KMS-11 (cell line): ENCODE data around the gene CCDC9B.

Experiments used
- H2AFZ ChIP-seq: fragments of 200-600 bp; sonication (generic); 2 replicates; pipeline ENCODE4 v1.6.1; 2016; ENCODE audit warnings: antibody characterized with exemption, mixed run types, low read depth
- H3K27ac ChIP-seq: fragments of 200-600 bp; sonication (generic); 2 replicates; pipeline ENCODE4 v1.6.1; 2016; ENCODE audit warnings: mild to moderate bottlenecking, mixed run types
- H3K27me3 ChIP-seq: fragments of 200-600 bp; sonication (generic); 2 replicates; pipeline ENCODE4 v1.6.1; 2017; ENCODE audit warnings: mild to moderate bottlenecking, low read depth, mixed run types, moderate library complexity; ENCODE audit not compliant: insufficient read depth
- H3K36me3 ChIP-seq: fragments of 200-600 bp; sonication (generic); 2 replicates; pipeline ENCODE4 v1.6.1; 2017; ENCODE audit warnings: mild to moderate bottlenecking, mixed run types; ENCODE audit not compliant: insufficient read depth
- H3K4me1 ChIP-seq: fragments of 200-600 bp; sonication (generic); 2 replicates; pipeline ENCODE4 v1.6.1; 2016; ENCODE audit warnings: mild to moderate bottlenecking, low read depth, mixed run types; ENCODE audit not compliant: poor library complexity, severe bottlenecking
- H3K4me2 ChIP-seq: fragments of 200-600 bp; sonication (generic); 2 replicates; pipeline ENCODE4 v1.7.0; 2016; ENCODE audit warnings: mild to moderate bottlenecking, mixed run types
- H3K4me3 ChIP-seq: fragments of 200-600 bp; sonication (generic); IDR thresholded peaks from 2 replicates; pipeline ENCODE4 v1.6.1; 2017; ENCODE audit warnings: low read depth, low read length, mixed read lengths; ENCODE audit not compliant: insufficient read depth
- H3K79me2 ChIP-seq: fragments of 200-600 bp; sonication (generic); 2 replicates; pipeline ENCODE4 v1.6.1; 2016; ENCODE audit warnings: low read depth, mixed run types; ENCODE audit not compliant: insufficient read depth
- H3K9ac ChIP-seq: fragments of 200-600 bp; sonication (generic); 2 replicates; pipeline ENCODE4 v1.6.1; 2016; ENCODE audit warnings: mild to moderate bottlenecking, mixed run types
- H4K20me1 ChIP-seq: fragments of 200-600 bp; sonication (generic); 2 replicates; pipeline ENCODE4 v1.6.1; 2016; ENCODE audit warnings: mild to moderate bottlenecking, mixed run types; ENCODE audit not compliant: insufficient read depth
- CTCF ChIP-seq: fragments of 200-600 bp; sonication (generic); conservative IDR thresholded peaks from 2 replicates; pipeline ENCODE4 v1.6.1; 2017; ENCODE audit warnings: low read depth, mild to moderate bottlenecking, antibody characterized with exemption, low read length, moderate library complexity, mixed read lengths

Gene CCDC9B

GRCh38 chr15:40305281-40305680 lies 35.5 kb downstream of the CCDC9B start:
- no peak overlapping the region for H3K4me3 ChIP-seq
- no peaks in the 10 kb centered on the region for H3K27me3 ChIP-seq
- H3K9ac ChIP-seq = no peak overlapping the region
- H4K20me1 ChIP-seq = no peaks in the 10 kb centered on the region
- H3K79me2 ChIP-seq = no peaks in the 10 kb centered on the region
- H3K4me2 ChIP-seq = no peak overlapping the region
- H2AFZ ChIP-seq = no peak overlapping the region
- H3K4me1 ChIP-seq = no peaks in the 10 kb centered on the region
- TF ChIP-seq CTCF = no peak
- H3K27ac ChIP-seq = no peak overlapping the region
- no peaks in the 10 kb centered on the region for H3K36me3 ChIP-seq

- Histone ChIP-seq H4K20me1 (no peaks in the 10 kb centered on the region), H2AFZ (no peak overlapping the region), H3K4me1 (no peaks in the 10 kb centered on the region), H3K4me3 (no peak overlapping the region), H3K4me2 (no peak overlapping the region), H3K79me2 (no peaks in the 10 kb centered on the region), H3K27ac (no peak overlapping the region), H3K9ac (no peak overlapping the region), H3K27me3 (no peaks in the 10 kb centered on the region; the same call in 1 of the 2 replicates), H3K36me3 (no peaks in the 10 kb centered on the region)
- no peak for TF ChIP-seq CTCF
Measured at GRCh38 chr15:40303576-40303975, 37.2 kb downstream of the CCDC9B start.

GRCh38 chr15:40302981-40303380 lies 37.8 kb downstream of the CCDC9B start:
- H3K9ac ChIP-seq = no peak overlapping the region
- no peaks in the 10 kb centered on the region for H4K20me1 ChIP-seq
- H3K79me2 ChIP-seq = no peaks in the 10 kb centered on the region
- H2AFZ ChIP-seq = no peak overlapping the region
- H3K4me2 ChIP-seq = no peak overlapping the region
- H3K27me3 ChIP-seq = no peaks in the 10 kb centered on the region; the same call in 1 of the 2 replicates
- no peaks in the 10 kb centered on the region for H3K4me1 ChIP-seq
- H3K36me3 ChIP-seq = no peaks in the 10 kb centered on the region
- TF ChIP-seq CTCF = no peak
- no peak overlapping the region for H3K4me3 ChIP-seq
- H3K27ac ChIP-seq = no peak overlapping the region

GRCh38 chr15:40302288-40302886 lies 38.4 kb downstream of the CCDC9B start:
- Histone ChIP-seq H3K4me3 (no peak overlapping the region), H3K4me2 (no peak overlapping the region), H3K4me1 (no peaks in the 10 kb centered on the region), H3K36me3 (no peaks in the 10 kb centered on the region), H2AFZ (no peak overlapping the region), H3K27me3 (no peaks in the 10 kb centered on the region; the same call in 1 of the 2 replicates), H4K20me1 (no peaks in the 10 kb centered on the region), H3K9ac (no peak overlapping the region), H3K79me2 (no peaks in the 10 kb centered on the region), H3K27ac (no peak overlapping the region)
- TF ChIP-seq CTCF = no peak
